GM19328 (cell line): Measurements from ENCODE around the gene CRYBA4.

Experiments used
- ATAC-seq: cut with Tn5 transposase; IDR thresholded peaks from one replicate; pipeline ENCODE4 v1.9.1; 2021; ENCODE audit warnings: mild to moderate bottlenecking, moderate library complexity; ENCODE audit not compliant: unreplicated experiment

CRYBA4 gene

GRCh38 chr22:26658671-26659478 is 37.1 kb downstream of the CRYBA4 start:
- no peak for ATAC-seq

GRCh38 chr22:26660356-26660755 is 38.6 kb downstream of the CRYBA4 start:
- ATAC-seq = no peak

GRCh38 chr22:26660961-26661578 is 39.3 kb downstream of the CRYBA4 start:
- no peak for ATAC-seq

GRCh38 chr22:26662160-26662559 is 40.4 kb downstream of the CRYBA4 start:
- no peak for ATAC-seq

GRCh38 chr22:26663374-26663923 is 41.7 kb downstream of the CRYBA4 start:
- no peak for ATAC-seq

- no peak for ATAC-seq
These were observed 44.1 kb downstream of the CRYBA4 start for GRCh38 chr22:26665813-26666231.

- no peak for ATAC-seq
These were observed 45.4 kb downstream of the CRYBA4 start for GRCh38 chr22:26667140-26667539.

- ATAC-seq = no peak
These were observed 47.3 kb downstream of the CRYBA4 start for GRCh38 chr22:26669060-26669481.

- no peak for ATAC-seq
These were observed 48.7 kb downstream of the CRYBA4 start for GRCh38 chr22:26670459-26670858.

GRCh38 chr22:26671317-26672059 is 49.7 kb downstream of the CRYBA4 start:
- no peak for ATAC-seq

- ATAC-seq = peak; percentile 7
These were observed 50.3 kb downstream of the CRYBA4 start for GRCh38 chr22:26672060-26672471.

GRCh38 chr22:26672590-26673468 is 51.1 kb downstream of the CRYBA4 start:
- peak; percentile 70 for ATAC-seq

- no peak for ATAC-seq
These were observed 51.7 kb downstream of the CRYBA4 start for GRCh38 chr22:26673486-26673885.

- ATAC-seq = no peak
These were observed 52.7 kb downstream of the CRYBA4 start for GRCh38 chr22:26674211-26675190.

- ATAC-seq = no peak
These were observed 54.0 kb downstream of the CRYBA4 start for GRCh38 chr22:26675687-26676268.

GRCh38 chr22:26677217-26677616 is 55.5 kb downstream of the CRYBA4 start:
- ATAC-seq = no peak

- ATAC-seq = no peak
These were observed 57.4 kb downstream of the CRYBA4 start for GRCh38 chr22:26679003-26679629.
